Muscle of leg (tissue), 11 donors: ENCODE measurements around the gene PICK1. TPM values are rescaled to one million over a fixed set of nuclear protein-coding genes. Genes with fewer than 3 reads are reported as not detected.

Source experiments
- DNase-seq: peaks from one replicate; pipeline ENCODE4 v3.0.0; 2013
- H3K27ac ChIP-seq: one replicate; pipeline ENCODE4 v1.5.1; 2013; ENCODE audit warnings: mild to moderate bottlenecking, low read length, control low read depth
- H3K27me3 ChIP-seq: one replicate; pipeline ENCODE4 v1.6.1; 2013; ENCODE audit warnings: low read length; ENCODE audit not compliant: control insufficient read depth, insufficient read depth
- H3K36me3 ChIP-seq: one replicate; pipeline ENCODE4 v1.6.1; 2013; ENCODE audit warnings: low read length; ENCODE audit not compliant: control insufficient read depth, insufficient read depth
- H3K4me1 ChIP-seq: one replicate; pipeline ENCODE4 v1.6.1; 2013; ENCODE audit warnings: low read length; ENCODE audit not compliant: control insufficient read depth, insufficient read depth
- H3K4me3 ChIP-seq: one replicate; pipeline ENCODE4 v1.5.1; 2013; ENCODE audit warnings: low read length, control low read depth
- H3K9me3 ChIP-seq: replicated peaks from 2 replicates; pipeline ENCODE4 v1.6.1; 2013; ENCODE audit warnings: low read depth, low read length; ENCODE audit not compliant: control insufficient read depth
- WGBS: methylation state at CpG from one replicate; pipeline ENCODE4 v1.1.5; 2013; ENCODE audit warnings: missing lambda C conversion rate; ENCODE audit not compliant: insufficient coverage; 5-methylcytosine and 5-hydroxymethylcytosine counted together
- polyA plus RNA-seq, 8 donors: library from polyadenylated mRNA; unstranded; fragments of 120-200 nt; gene quantifications; one replicate each; pipeline versions ENCODE4 v1.2.1 to v1.2.3, GENCODE V29; 2013; ENCODE audit warnings: inconsistent platforms in 1 of 8, low replicate concordance in 1 of 8; ENCODE audit not compliant: insufficient read length in 8 of 8, insufficient read depth in 1 of 8
- total RNA-seq: library from RNA; stranded (reverse); fragments of 120-200 nt; gene quantifications from one replicate; pipeline ENCODE4 v1.2.4, GENCODE V29; 2013

Gene PICK1
- total and polyA plus RNA-seq, 9 donors, result 8.8 to 13.1 (median 10.6) TPM

- Histone ChIP-seq H3K36me3 (no peaks in the 10 kb centered on the region), H3K27me3 (no peaks in the 10 kb centered on the region), H3K4me1 (peaks cover 6% of the 10 kb centered on the region), H3K9me3 (no peaks in the 10 kb centered on the region), H3K4me3 (no peak overlapping the region), H3K27ac (no peak overlapping the region)
- no peak for DNase-seq
- 81% methylated on average over 11 of the region's 20 CpGs for WGBS
These were observed 7.2 kb upstream of the PICK1 start for GRCh38 chr22:38049812-38050619.

GRCh38 chr22:38050720-38051119 lies 6.5 kb upstream of the PICK1 start:
- 80% methylated on average over 7 of the region's 7 CpGs for WGBS
- Histone ChIP-seq H3K27ac (no peak overlapping the region), H3K36me3 (no peaks in the 10 kb centered on the region), H3K27me3 (peaks cover 2% of the 10 kb centered on the region), H3K9me3 (no peaks in the 10 kb centered on the region), H3K4me1 (peaks cover 8% of the 10 kb centered on the region), H3K4me3 (no peak overlapping the region)
- DNase-seq, result no peak

- peaks cover 2% of the 10 kb centered on the region for H3K27me3 ChIP-seq
- peaks cover 9% of the 10 kb centered on the region for H3K4me1 ChIP-seq
- no CpG with 5 or more reads among the region's 8 CpGs for WGBS
- H3K36me3 ChIP-seq, result no peaks in the 10 kb centered on the region
- H3K27ac ChIP-seq, result no peak overlapping the region
- DNase-seq, result no peak
- no peaks in the 10 kb centered on the region for H3K9me3 ChIP-seq
- no peak overlapping the region for H3K4me3 ChIP-seq
These were observed 5.9 kb upstream of the PICK1 start for GRCh38 chr22:38051261-38051660.

GRCh38 chr22:38051900-38052862 lies 5.0 kb upstream of the PICK1 start:
- H3K4me3 ChIP-seq, result no peak overlapping the region
- H3K9me3 ChIP-seq, result no peaks in the 10 kb centered on the region
- no peaks in the 10 kb centered on the region for H3K36me3 ChIP-seq
- H3K27me3 ChIP-seq, result peaks cover 2% of the 10 kb centered on the region
- 17% methylated on average over 17 of the region's 30 CpGs for WGBS
- H3K27ac ChIP-seq, result no peak overlapping the region
- peaks cover 18% of the 10 kb centered on the region for H3K4me1 ChIP-seq
- DNase-seq, result peak; percentile 88

GRCh38 chr22:38062791-38063190 lies 5.6 kb downstream of the PICK1 start:
- no peak for DNase-seq
- no CpG with 5 or more reads among the region's 6 CpGs for WGBS
- Histone ChIP-seq H3K27ac (no peak overlapping the region), H3K9me3 (no peaks in the 10 kb centered on the region), H3K4me1 (peaks cover 14% of the 10 kb centered on the region), H3K4me3 (no peak overlapping the region), H3K36me3 (peaks cover 30% of the 10 kb centered on the region), H3K27me3 (no peaks in the 10 kb centered on the region)

- no peaks in the 10 kb centered on the region for H3K27me3 ChIP-seq
- no peaks in the 10 kb centered on the region for H3K9me3 ChIP-seq
- no peak overlapping the region for H3K4me3 ChIP-seq
- DNase-seq, result no peak
- H3K27ac ChIP-seq, result no peak overlapping the region
- peaks cover 40% of the 10 kb centered on the region for H3K4me1 ChIP-seq
- WGBS, result 97% methylated on average over 6 of the region's 8 CpGs
- peaks cover 31% of the 10 kb centered on the region for H3K36me3 ChIP-seq
These were observed 8.3 kb downstream of the PICK1 start for GRCh38 chr22:38065539-38065938.

GRCh38 chr22:38066381-38067027 lies 9.3 kb downstream of the PICK1 start:
- no peaks in the 10 kb centered on the region for H3K27me3 ChIP-seq
- no peaks in the 10 kb centered on the region for H3K9me3 ChIP-seq
- peaks cover 49% of the 10 kb centered on the region for H3K4me1 ChIP-seq
- WGBS, result 88% methylated on average over 11 of the region's 13 CpGs
- peaks cover 36% of the 10 kb centered on the region for H3K36me3 ChIP-seq
- no peak overlapping the region for H3K4me3 ChIP-seq
- DNase-seq, result no peak
- H3K27ac ChIP-seq, result no peak overlapping the region

GRCh38 chr22:38067028-38067415 lies 9.8 kb downstream of the PICK1 start:
- DNase-seq, result no peak
- Histone ChIP-seq H3K27me3 (no peaks in the 10 kb centered on the region), H3K36me3 (peaks cover 42% of the 10 kb centered on the region), H3K4me1 (peaks cover 54% of the 10 kb centered on the region), H3K27ac (no peak overlapping the region), H3K9me3 (no peaks in the 10 kb centered on the region), H3K4me3 (no peak overlapping the region)
- 59% methylated on average over 6 of the region's 8 CpGs for WGBS

- DNase-seq, result no peak
- Histone ChIP-seq H3K27me3 (no peaks in the 10 kb centered on the region), H3K36me3 (peaks cover 49% of the 10 kb centered on the region), H3K27ac (no peak overlapping the region), H3K4me1 (peaks cover 60% of the 10 kb centered on the region), H3K9me3 (no peaks in the 10 kb centered on the region), H3K4me3 (no peak overlapping the region)
- 86% methylated on average over 13 of the region's 13 CpGs for WGBS
These were observed 10.7 kb downstream of the PICK1 start for GRCh38 chr22:38067761-38068360.
